IMR-90 (cell line): ENCODE data around the gene WWC2. TPM values are rescaled to one million over a fixed set of nuclear protein-coding genes. Genes with fewer than 3 reads are reported as not detected.

Source experiments
- ATAC-seq: fragments of 200-7000 bp; cut with Tn5 transposase; 2 replicates; pipeline ENCODE4 v1.9.1; 2020; ENCODE audit warnings: low read depth, mild to moderate bottlenecking, moderate library complexity
- BruUV-seq: library from RNA; stranded (reverse); fragments of 400-500 nt; replicated peaks from 2 replicates; lab custom pipeline; 2021; lab: Mats Ljungman, UMichigan
- CTCF ChIA-PET: fragments of 300-600 bp; formaldehyde crosslinking; extraction: SDS; loops from one replicate; lab custom pipeline; 2021; ENCODE audit warnings: antibody characterized with exemption; lab: Yijun Ruan, JAX
- POLR2A ChIA-PET: fragments of 300-600 bp; sonication (Branson Sonifier 250); formaldehyde crosslinking; loops from one replicate; lab custom pipeline; 2022; ENCODE audit warnings: antibody characterized with exemption; ENCODE audit not compliant: unreplicated experiment; lab: Charles Lee
- DNase-seq: peaks from one replicate; pipeline ENCODE4 v3.0.0; 2013
- H2AFZ ChIP-seq: replicated peaks from 2 replicates; pipeline ENCODE3; 2013; ENCODE audit warnings: low read length, mild to moderate bottlenecking; ENCODE audit not compliant: poor library complexity
- H2AK5ac ChIP-seq: 2 replicates; pipeline ENCODE4 v1.6.1; 2013; ENCODE audit warnings: low read depth, low read length, inconsistent platforms
- H2AK9ac ChIP-seq: replicated peaks from 2 replicates; pipeline ENCODE3; 2013; ENCODE audit warnings: mild to moderate bottlenecking, low read depth, low read length, moderate library complexity; ENCODE audit not compliant: poor library complexity
- H2BK120ac ChIP-seq: 2 replicates; pipeline ENCODE4 v1.6.1; 2013; ENCODE audit warnings: low read depth, low read length, inconsistent platforms
- H2BK15ac ChIP-seq: 3 replicates; pipeline ENCODE4 v1.6.1; 2013; ENCODE audit warnings: low read depth, low read length, inconsistent platforms
- H2BK20ac ChIP-seq: 2 replicates; pipeline ENCODE4 v1.6.1; 2013; ENCODE audit warnings: low read depth, mild to moderate bottlenecking, inconsistent platforms, low read length, moderate library complexity
- H2BK5ac ChIP-seq: 2 replicates; pipeline ENCODE4 v1.6.1; 2013; ENCODE audit warnings: mild to moderate bottlenecking, low read depth, low read length, inconsistent platforms; ENCODE audit not compliant: poor library complexity, severe bottlenecking
- H3K14ac ChIP-seq: replicated peaks from 2 replicates; pipeline ENCODE4 v1.6.1; 2013; ENCODE audit warnings: low read depth, low read length, inconsistent platforms
- H3K18ac ChIP-seq: 2 replicates; pipeline ENCODE4 v1.6.1; 2013; ENCODE audit warnings: low read depth, low read length, control low read depth
- H3K23ac ChIP-seq: 2 replicates; pipeline ENCODE4 v1.6.1; 2013; ENCODE audit warnings: low read depth, low read length, inconsistent platforms
- H3K27ac ChIP-seq: 2 replicates; pipeline ENCODE4 v1.5.1; 2013; ENCODE audit warnings: mild to moderate bottlenecking, control low read depth, low read length; ENCODE audit not compliant: insufficient read depth
- H3K27me3 ChIP-seq: 2 replicates; pipeline ENCODE4 v1.6.1; 2013; ENCODE audit warnings: low read length; ENCODE audit not compliant: control insufficient read depth, insufficient read depth
- H3K36me3 ChIP-seq: 2 replicates; pipeline ENCODE4 v1.6.1; 2013; ENCODE audit warnings: low read length, mixed read lengths; ENCODE audit not compliant: control insufficient read depth, insufficient read depth
- H3K4ac ChIP-seq: 2 replicates; pipeline ENCODE4 v1.6.1; 2013; ENCODE audit warnings: low read depth, low read length, inconsistent platforms
- H3K4me1 ChIP-seq: 2 replicates; pipeline ENCODE4 v1.6.1; 2013; ENCODE audit warnings: low read length, mixed read lengths; ENCODE audit not compliant: control insufficient read depth, insufficient read depth
- H3K4me2 ChIP-seq: 2 replicates; pipeline ENCODE4 v1.6.1; 2013; ENCODE audit warnings: low read depth, mild to moderate bottlenecking, control low read depth, low read length, moderate library complexity
- H3K4me3 ChIP-seq: 2 replicates; pipeline ENCODE4 v1.5.1; 2013; ENCODE audit warnings: low read depth, mild to moderate bottlenecking, control low read depth, low read length, moderate library complexity; ENCODE audit not compliant: insufficient read depth
- H3K56ac ChIP-seq: 2 replicates; pipeline ENCODE4 v1.6.1; 2013; ENCODE audit warnings: low read length, inconsistent platforms; ENCODE audit not compliant: insufficient read depth; ENCODE audit errors: extremely low read depth
- H3K79me1 ChIP-seq, 2 experiments: 2 replicates each; pipeline ENCODE4 v1.6.1; 2013; ENCODE audit warnings: low read length in 2 of 2, inconsistent platforms in 1 of 2, low read depth in 1 of 2
- H3K9ac ChIP-seq: 2 replicates; pipeline ENCODE4 v1.6.1; 2013; ENCODE audit warnings: low read depth, low read length, control low read depth
- H3K9me1 ChIP-seq: 2 replicates; pipeline ENCODE4 v1.6.1; 2013; ENCODE audit warnings: low read length, inconsistent platforms; ENCODE audit not compliant: insufficient read depth
- H3K9me3 ChIP-seq: 2 replicates; pipeline ENCODE4 v1.6.1; 2013; ENCODE audit warnings: low read length; ENCODE audit not compliant: control insufficient read depth, insufficient read depth
- H4K20me1 ChIP-seq: 2 replicates; pipeline ENCODE4 v1.6.1; 2013; ENCODE audit warnings: low read length, inconsistent platforms; ENCODE audit not compliant: insufficient read depth
- H4K5ac ChIP-seq: 2 replicates; pipeline ENCODE4 v1.6.1; 2013; ENCODE audit warnings: mild to moderate bottlenecking, low read depth, low read length, control low read depth
- H4K8ac ChIP-seq, 2 experiments: 2 replicates each; pipeline ENCODE4 v1.6.1; 2013; ENCODE audit warnings: low read depth in 2 of 2, low read length in 2 of 2, control low read depth in 1 of 2, inconsistent platforms in 1 of 2
- H4K91ac ChIP-seq: 2 replicates; pipeline ENCODE4 v1.6.1; 2013; ENCODE audit warnings: low read depth, low read length, inconsistent platforms; ENCODE audit not compliant: insufficient read depth
- CHD1 ChIP-seq: IDR thresholded peaks from 2 replicates; pipeline ENCODE4 v1.6.1; 2012; ENCODE audit warnings: low read depth, low read length, improper control_type of control experiment
- MXI1 ChIP-seq: IDR thresholded peaks from 2 replicates; pipeline ENCODE4 v1.6.1; 2012; ENCODE audit warnings: low read depth, mild to moderate bottlenecking, low read length, moderate library complexity, borderline replicate concordance
- WGBS, 2 experiments: methylation state at CpG; one replicate each; pipeline versions ENCODE4 v1.1.5 to v1.1.7; 2013; ENCODE audit warnings: missing lambda C conversion rate in 2 of 2; ENCODE audit not compliant: insufficient read length in 1 of 2; ENCODE audit errors: extremely low coverage in 2 of 2; 5-methylcytosine and 5-hydroxymethylcytosine counted together
- dilution Hi-C: fragments of 300-500 bp; cut with HindIII; formaldehyde crosslinking; loops from one replicate; pipeline ENCODE4 v1.14.3; 2018; ENCODE audit warnings: low sequenced_read_pairs; ENCODE audit not compliant: unreplicated experiment
- in situ Hi-C: fragments of 300-500 bp; cut with MboI; formaldehyde crosslinking; loops from 3 replicates; pipeline ENCODE4 v1.14.3; 2019; ENCODE audit warnings: low sequenced_read_pairs, inconsistent platforms, mixed read lengths
- intact Hi-C: fragments of 100-400 bp; cut with micrococcal nuclease; formaldehyde crosslinking; loops from 2 replicates; pipeline ENCODE4 v1.10.0; 2022
- polyA plus RNA-seq, 3 experiments: library from polyadenylated mRNA; depleted of rRNA; stranded (reverse); fragments of >200 nt; gene quantifications; 2 replicates each; pipeline ENCODE4 v1.2.3, GENCODE V29; 2012; ENCODE audit warnings: low replicate concordance in 1 of 3
- total RNA-seq: library from RNA; depleted of rRNA; stranded (reverse); fragments of >200 nt; gene quantifications from 2 replicates; pipeline ENCODE4 v1.2.3, GENCODE V29; 2012
- TF ChIP-seq, protein P1 (sequence below): conservative IDR thresholded peaks from 2 replicates; pipeline ENCODE4 v1.5.1; 2012; ENCODE audit warnings: mild to moderate bottlenecking, low read depth, low read length, improper control_type of control experiment

Gene WWC2
- total and polyA plus RNA-seq, 2 of the 4 experiments (the other 2 are of a cell fraction): 26.6 to 27.4 TPM

DNA sequence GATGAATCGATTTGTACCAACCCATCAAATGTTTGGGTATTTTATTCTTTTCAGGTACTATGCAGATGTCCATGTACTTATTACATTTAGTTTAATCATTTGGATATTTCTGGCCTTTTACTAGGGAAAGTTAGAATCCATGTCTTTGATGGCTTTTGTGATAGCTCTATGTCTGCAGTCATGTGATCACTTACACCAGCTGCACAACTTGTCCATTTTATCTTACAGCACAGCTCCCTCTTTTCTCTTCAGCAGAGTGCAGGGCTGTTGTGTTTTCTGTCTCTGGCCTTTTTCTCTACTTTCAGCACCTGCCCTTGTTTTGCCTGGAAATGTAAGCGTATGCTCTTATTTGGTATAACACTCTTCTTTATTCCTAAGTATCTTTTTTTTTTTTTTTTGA is 30.6 kb downstream of the WWC2 start:
- in situ Hi-C loops (no loop called here), dilution Hi-C loops (no loop called here), intact Hi-C loops (no loop called here)
- no peak overlapping the region for H3K23ac ChIP-seq
- H3K56ac ChIP-seq: no peak overlapping the region
- BruUV-seq: no TSS peak
- H3K14ac ChIP-seq: no peak overlapping the region
- H3K9me1 ChIP-seq: peaks cover 4% of the 10 kb centered on the region
- TF ChIP-seq, protein P1, sequence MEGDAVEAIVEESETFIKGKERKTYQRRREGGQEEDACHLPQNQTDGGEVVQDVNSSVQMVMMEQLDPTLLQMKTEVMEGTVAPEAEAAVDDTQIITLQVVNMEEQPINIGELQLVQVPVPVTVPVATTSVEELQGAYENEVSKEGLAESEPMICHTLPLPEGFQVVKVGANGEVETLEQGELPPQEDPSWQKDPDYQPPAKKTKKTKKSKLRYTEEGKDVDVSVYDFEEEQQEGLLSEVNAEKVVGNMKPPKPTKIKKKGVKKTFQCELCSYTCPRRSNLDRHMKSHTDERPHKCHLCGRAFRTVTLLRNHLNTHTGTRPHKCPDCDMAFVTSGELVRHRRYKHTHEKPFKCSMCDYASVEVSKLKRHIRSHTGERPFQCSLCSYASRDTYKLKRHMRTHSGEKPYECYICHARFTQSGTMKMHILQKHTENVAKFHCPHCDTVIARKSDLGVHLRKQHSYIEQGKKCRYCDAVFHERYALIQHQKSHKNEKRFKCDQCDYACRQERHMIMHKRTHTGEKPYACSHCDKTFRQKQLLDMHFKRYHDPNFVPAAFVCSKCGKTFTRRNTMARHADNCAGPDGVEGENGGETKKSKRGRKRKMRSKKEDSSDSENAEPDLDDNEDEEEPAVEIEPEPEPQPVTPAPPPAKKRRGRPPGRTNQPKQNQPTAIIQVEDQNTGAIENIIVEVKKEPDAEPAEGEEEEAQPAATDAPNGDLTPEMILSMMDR: no peak
- TF ChIP-seq CHD1: no peak
- no peak for TF ChIP-seq MXI1
- peaks cover 23 to 46% of the 10 kb centered on the region in 2 experiments for H3K79me1 ChIP-seq
- no peak overlapping the region for H2BK15ac ChIP-seq
- ChIA-PET CTCF (no interaction called here), POLR2A (no interaction called here)
- no peaks in the 10 kb centered on the region for H3K36me3 ChIP-seq
- no peaks in the 10 kb centered on the region for H3K27me3 ChIP-seq
- no peak overlapping the region for H3K4ac ChIP-seq
- no peak overlapping the region for H3K4me2 ChIP-seq
- H3K4me3 ChIP-seq: no peak overlapping the region
- H2BK20ac ChIP-seq: no peak overlapping the region
- no peaks in the 10 kb centered on the region for H3K9me3 ChIP-seq
- H3K27ac ChIP-seq: no peak overlapping the region
- H3K9ac ChIP-seq: no peak overlapping the region
- H4K91ac ChIP-seq: no peak overlapping the region
- H2AK5ac ChIP-seq: no peak overlapping the region
- H2BK5ac ChIP-seq: no peak overlapping the region
- H3K18ac ChIP-seq: no peak overlapping the region
- H2BK120ac ChIP-seq: no peak overlapping the region
- H3K4me1 ChIP-seq: peaks cover 13% of the 10 kb centered on the region
- WGBS, 2 experiments: no CpG with 5 or more reads among the region's 2 CpGs
- H4K20me1 ChIP-seq: peaks cover 36% of the 10 kb centered on the region
- H4K5ac ChIP-seq: no peak overlapping the region
- no peak overlapping the region for H2AFZ ChIP-seq
- H2AK9ac ChIP-seq: no peak overlapping the region
- H4K8ac ChIP-seq: no peak overlapping the region
- DNase-seq: no peak
- no peak for ATAC-seq
